Measurements from ENCODE around the gene ZNF609.
"Not testable (repeated sequence)": the region's sequence is repeated elsewhere in the genome, so short reads cannot be mapped to it uniquely, and the experiment has no call there.

Gene ZNF609

GRCh38 chr15:64589435-64590084 is 129.2 kb downstream of the ZNF609 start:
- FAIRE-seq, result no peak

- not testable (repeated sequence) for FAIRE-seq
Measured at GRCh38 chr15:64592845-64593244, 132.5 kb downstream of the ZNF609 start.

GRCh38 chr15:64596701-64597476 is 136.5 kb downstream of the ZNF609 start:
- peak; percentile 88 for FAIRE-seq

GRCh38 chr15:64597477-64597822 is 137.1 kb downstream of the ZNF609 start:
- FAIRE-seq, result peak; percentile 9

- FAIRE-seq, result no peak
Measured at GRCh38 chr15:64599226-64599625, 138.8 kb downstream of the ZNF609 start.

GRCh38 chr15:64599716-64600115 is 139.3 kb downstream of the ZNF609 start:
- FAIRE-seq, result no peak

- FAIRE-seq, result no peak
Measured at GRCh38 chr15:64600794-64601193, 140.4 kb downstream of the ZNF609 start.

GRCh38 chr15:64604319-64604718 is 143.9 kb downstream of the ZNF609 start:
- FAIRE-seq, result no peak

GRCh38 chr15:64607416-64607815 is 147.0 kb downstream of the ZNF609 start:
- FAIRE-seq, result not testable (repeated sequence)

- no peak for FAIRE-seq
Measured at GRCh38 chr15:64610257-64610919, 150.0 kb downstream of the ZNF609 start.

GRCh38 chr15:64611085-64611725 is 150.8 kb downstream of the ZNF609 start:
- no peak for FAIRE-seq

GRCh38 chr15:64614519-64614918 is 154.1 kb downstream of the ZNF609 start:
- no peak for FAIRE-seq

GRCh38 chr15:64617727-64618126 is 157.3 kb downstream of the ZNF609 start:
- no peak for FAIRE-seq

GRCh38 chr15:64618138-64618537 is 157.8 kb downstream of the ZNF609 start:
- no peak for FAIRE-seq

GRCh38 chr15:64618540-64618939 is 158.2 kb downstream of the ZNF609 start:
- FAIRE-seq, result no peak

GRCh38 chr15:64619880-64620839 is 159.8 kb downstream of the ZNF609 start:
- FAIRE-seq, result no peak

GRCh38 chr15:64621056-64621455 is 160.7 kb downstream of the ZNF609 start:
- no peak for FAIRE-seq

- FAIRE-seq, result no peak
Measured at GRCh38 chr15:64622410-64623260, 162.3 kb downstream of the ZNF609 start.

- FAIRE-seq, result no peak
Measured at GRCh38 chr15:64623347-64623996, 163.1 kb downstream of the ZNF609 start.

- FAIRE-seq, result no peak
Measured at GRCh38 chr15:64624242-64624641, 163.9 kb downstream of the ZNF609 start.

- FAIRE-seq, result no peak
Measured at GRCh38 chr15:64629063-64629462, 168.7 kb downstream of the ZNF609 start.

Data from islet of Langerhans (tissue), 1 donor.